Measurements from ENCODE around the gene GOLGA8H. TPM values are rescaled to one million over a fixed set of nuclear protein-coding genes. Genes with fewer than 3 reads are reported as not detected.
"Not testable (repeated sequence)": the region's sequence is repeated elsewhere in the genome, so short reads cannot be mapped to it uniquely, and the experiment has no call there.

The GOLGA8H gene
- polyA plus RNA-seq = under 1 TPM; 0.11 to 0.22 TPM

- not testable (repeated sequence) for H3K4me1 ChIP-seq (ENCODE audit: control insufficient read depth in 2 of 2, insufficient read depth in 2 of 2, low read length in 1 of 2); H3K27ac ChIP-seq (ENCODE audit: low read depth in 2 of 2, low read length in 1 of 2); H3K36me3 ChIP-seq (ENCODE audit: control insufficient read depth in 2 of 2, insufficient read depth in 2 of 2, low read length in 1 of 2); H3K4me3 ChIP-seq (ENCODE audit: low read depth in 1 of 2, low read length in 2 of 2); H3K9me3 ChIP-seq (ENCODE audit: control insufficient read depth in 2 of 2, insufficient read depth in 1 of 2, low read depth in 1 of 2, low read length in 1 of 2); H3K27me3 ChIP-seq (ENCODE audit: control insufficient read depth in 1 of 2, insufficient read depth in 2 of 2, low read length in 2 of 2)
- 90 to 91% methylated on average over 4 to 7 of the region's 8 CpGs for WGBS, 2 donors
Measured at GRCh38 chr15:30603796-30604195, at the start of gene GOLGA8H. GOLGA8H (plus strand) TSS chr15:30604028; CDS start chr15:30604126, 98 bp downstream.

- not testable (repeated sequence) for H3K4me1 ChIP-seq (ENCODE audit: control insufficient read depth in 2 of 2, insufficient read depth in 2 of 2, low read length in 1 of 2); H3K4me3 ChIP-seq (ENCODE audit: low read depth in 1 of 2, low read length in 2 of 2); H3K27ac ChIP-seq (ENCODE audit: low read depth in 2 of 2, low read length in 1 of 2); H3K27me3 ChIP-seq (ENCODE audit: control insufficient read depth in 1 of 2, insufficient read depth in 2 of 2, low read length in 2 of 2); H3K36me3 ChIP-seq (ENCODE audit: control insufficient read depth in 2 of 2, insufficient read depth in 2 of 2, low read length in 1 of 2); H3K9me3 ChIP-seq (ENCODE audit: control insufficient read depth in 2 of 2, insufficient read depth in 1 of 2, low read depth in 1 of 2, low read length in 1 of 2)
- 44% methylated on average over 1 of the region's 6 CpGs; no CpG with 5 or more reads in 1 of the 2 donors for WGBS, 2 donors
Measured at GRCh38 chr15:30566949-30567348, 36.9 kb upstream of the GOLGA8H start.

GRCh38 chr15:30573012-30573491, 30.8 kb upstream of the GOLGA8H start:
- H3K27me3 ChIP-seq (ENCODE audit: control insufficient read depth in 1 of 2, insufficient read depth in 2 of 2, low read length in 2 of 2); H3K36me3 ChIP-seq (ENCODE audit: control insufficient read depth in 2 of 2, insufficient read depth in 2 of 2, low read length in 1 of 2); H3K4me1 ChIP-seq (ENCODE audit: control insufficient read depth in 2 of 2, insufficient read depth in 2 of 2, low read length in 1 of 2); H3K9me3 ChIP-seq (ENCODE audit: control insufficient read depth in 2 of 2, insufficient read depth in 1 of 2, low read depth in 1 of 2, low read length in 1 of 2); H3K27ac ChIP-seq (ENCODE audit: low read depth in 2 of 2, low read length in 1 of 2): not testable (repeated sequence)
- WGBS, 2 donors = no CpG with 5 or more reads among the region's 38 CpGs
- peak overlapping the region in 1 of 2 donors; percentile 31 for H3K4me3 ChIP-seq (ENCODE audit: low read depth in 1 of 2, low read length in 2 of 2)

GRCh38 chr15:30579394-30579970, 24.3 kb upstream of the GOLGA8H start:
- H3K4me3 ChIP-seq (ENCODE audit: low read depth in 1 of 2, low read length in 2 of 2); H3K9me3 ChIP-seq (ENCODE audit: control insufficient read depth in 2 of 2, insufficient read depth in 1 of 2, low read depth in 1 of 2, low read length in 1 of 2); H3K36me3 ChIP-seq (ENCODE audit: control insufficient read depth in 2 of 2, insufficient read depth in 2 of 2, low read length in 1 of 2); H3K4me1 ChIP-seq (ENCODE audit: control insufficient read depth in 2 of 2, insufficient read depth in 2 of 2, low read length in 1 of 2); H3K27ac ChIP-seq (ENCODE audit: low read depth in 2 of 2, low read length in 1 of 2); H3K27me3 ChIP-seq (ENCODE audit: control insufficient read depth in 1 of 2, insufficient read depth in 2 of 2, low read length in 2 of 2): not testable (repeated sequence)
- WGBS, 2 donors = no CpG with 5 or more reads among the region's 6 CpGs

GRCh38 chr15:30580716-30581115, 23.1 kb upstream of the GOLGA8H start:
- H3K27me3 ChIP-seq (ENCODE audit: control insufficient read depth in 1 of 2, insufficient read depth in 2 of 2, low read length in 2 of 2); H3K9me3 ChIP-seq (ENCODE audit: control insufficient read depth in 2 of 2, insufficient read depth in 1 of 2, low read depth in 1 of 2, low read length in 1 of 2); H3K4me3 ChIP-seq (ENCODE audit: low read depth in 1 of 2, low read length in 2 of 2); H3K36me3 ChIP-seq (ENCODE audit: control insufficient read depth in 2 of 2, insufficient read depth in 2 of 2, low read length in 1 of 2); H3K27ac ChIP-seq (ENCODE audit: low read depth in 2 of 2, low read length in 1 of 2); H3K4me1 ChIP-seq (ENCODE audit: control insufficient read depth in 2 of 2, insufficient read depth in 2 of 2, low read length in 1 of 2): not testable (repeated sequence)
- no CpG with 5 or more reads among the region's 4 CpGs for WGBS, 2 donors

GRCh38 chr15:30598953-30599352, 4.9 kb upstream of the GOLGA8H start:
- not testable (repeated sequence) for H3K27me3 ChIP-seq (ENCODE audit: control insufficient read depth in 1 of 2, insufficient read depth in 2 of 2, low read length in 2 of 2); H3K4me1 ChIP-seq (ENCODE audit: control insufficient read depth in 2 of 2, insufficient read depth in 2 of 2, low read length in 1 of 2); H3K9me3 ChIP-seq (ENCODE audit: control insufficient read depth in 2 of 2, insufficient read depth in 1 of 2, low read depth in 1 of 2, low read length in 1 of 2); H3K36me3 ChIP-seq (ENCODE audit: control insufficient read depth in 2 of 2, insufficient read depth in 2 of 2, low read length in 1 of 2); H3K27ac ChIP-seq (ENCODE audit: low read depth in 2 of 2, low read length in 1 of 2); H3K4me3 ChIP-seq (ENCODE audit: low read depth in 1 of 2, low read length in 2 of 2)
- 3 to 10% methylated on average over 2 of the region's 2 CpGs for WGBS, 2 donors

GRCh38 chr15:30612271-30612670, 8.4 kb downstream of the GOLGA8H start:
- H3K27me3 ChIP-seq (ENCODE audit: control insufficient read depth in 1 of 2, insufficient read depth in 2 of 2, low read length in 2 of 2); H3K27ac ChIP-seq (ENCODE audit: low read depth in 2 of 2, low read length in 1 of 2); H3K4me1 ChIP-seq (ENCODE audit: control insufficient read depth in 2 of 2, insufficient read depth in 2 of 2, low read length in 1 of 2); H3K36me3 ChIP-seq (ENCODE audit: control insufficient read depth in 2 of 2, insufficient read depth in 2 of 2, low read length in 1 of 2); H3K9me3 ChIP-seq (ENCODE audit: control insufficient read depth in 2 of 2, insufficient read depth in 1 of 2, low read depth in 1 of 2, low read length in 1 of 2); H3K4me3 ChIP-seq (ENCODE audit: low read depth in 1 of 2, low read length in 2 of 2): not testable (repeated sequence)
- no CpG with 5 or more reads among the region's 6 CpGs for WGBS, 2 donors

GRCh38 chr15:30621342-30621741, 17.5 kb downstream of the GOLGA8H start:
- WGBS, 2 donors = 3 to 4% methylated on average over 1 to 2 of the region's 3 CpGs
- not testable (repeated sequence) for H3K4me3 ChIP-seq (ENCODE audit: low read depth in 1 of 2, low read length in 2 of 2)

GRCh38 chr15:30625436-30626193, 21.8 kb downstream of the GOLGA8H start, which contains the start of gene ARHGAP11B:
ARHGAP11B (plus strand) TSS chr15:30626128.
- WGBS, 2 donors = 0 to 1% methylated on average over 34 to 35 of the region's 35 CpGs
- H3K9me3 ChIP-seq (ENCODE audit: control insufficient read depth in 2 of 2, insufficient read depth in 1 of 2, low read depth in 1 of 2, low read length in 1 of 2); H3K36me3 ChIP-seq (ENCODE audit: control insufficient read depth in 2 of 2, insufficient read depth in 2 of 2, low read length in 1 of 2); H3K27me3 ChIP-seq (ENCODE audit: control insufficient read depth in 1 of 2, insufficient read depth in 2 of 2, low read length in 2 of 2); H3K4me1 ChIP-seq (ENCODE audit: control insufficient read depth in 2 of 2, insufficient read depth in 2 of 2, low read length in 1 of 2): not testable (repeated sequence)
- peak within 1 kb of the TSS; percentile 85 to 89 for H3K27ac ChIP-seq (ENCODE audit: low read depth in 2 of 2, low read length in 1 of 2)
- H3K4me3 ChIP-seq (ENCODE audit: low read depth in 1 of 2, low read length in 2 of 2) = peak within 1 kb of the TSS; percentile 67 to 80

More at GRCh38 chr15:30621342-30621741, 17.5 kb downstream of the GOLGA8H start:
- H3K27ac ChIP-seq (ENCODE audit: low read depth in 2 of 2, low read length in 1 of 2); H3K36me3 ChIP-seq (ENCODE audit: control insufficient read depth in 2 of 2, insufficient read depth in 2 of 2, low read length in 1 of 2); H3K9me3 ChIP-seq (ENCODE audit: control insufficient read depth in 2 of 2, insufficient read depth in 1 of 2, low read depth in 1 of 2, low read length in 1 of 2); H3K27me3 ChIP-seq (ENCODE audit: control insufficient read depth in 1 of 2, insufficient read depth in 2 of 2, low read length in 2 of 2); H3K4me1 ChIP-seq (ENCODE audit: control insufficient read depth in 2 of 2, insufficient read depth in 2 of 2, low read length in 1 of 2): not testable (repeated sequence)

GRCh38 chr15:30626194-30626565, 22.4 kb downstream of the GOLGA8H start:
- peak overlapping the region; percentile 67 to 80 for H3K4me3 ChIP-seq (ENCODE audit: low read depth in 1 of 2, low read length in 2 of 2)
- H3K9me3 ChIP-seq (ENCODE audit: control insufficient read depth in 2 of 2, insufficient read depth in 1 of 2, low read depth in 1 of 2, low read length in 1 of 2); H3K27me3 ChIP-seq (ENCODE audit: control insufficient read depth in 1 of 2, insufficient read depth in 2 of 2, low read length in 2 of 2); H3K4me1 ChIP-seq (ENCODE audit: control insufficient read depth in 2 of 2, insufficient read depth in 2 of 2, low read length in 1 of 2); H3K36me3 ChIP-seq (ENCODE audit: control insufficient read depth in 2 of 2, insufficient read depth in 2 of 2, low read length in 1 of 2): not testable (repeated sequence)
- peak overlapping the region; percentile 47 to 85 for H3K27ac ChIP-seq (ENCODE audit: low read depth in 2 of 2, low read length in 1 of 2)
- WGBS, 2 donors = 0 to 1% methylated on average over 10 to 13 of the region's 22 CpGs

All from esophagus (tissue), 2 donors.